Activated naive CD4-positive, alpha-beta T cell treated with anti-CD3 and anti-CD28 coated beads for 36 hours (primary cell): Measurements from ENCODE around the gene CD38. TPM values are rescaled to one million over a fixed set of nuclear protein-coding genes. Genes with fewer than 3 reads are reported as not detected.
"Not testable (repeated sequence)": the region's sequence is repeated elsewhere in the genome, so short reads cannot be mapped to it uniquely, and the experiment has no call there.

ENCODE experiments used
- CTCF ChIA-PET: fragments of 350-600 bp; sonication (Branson Sonifier 250); formaldehyde crosslinking; loops from one replicate; lab custom pipeline; 2021; ENCODE audit warnings: antibody characterized with exemption; lab: Charles Lee
- DNase-seq: peaks from one replicate; pipeline ENCODE4 v3.0.0-alpha.2; 2020
- H3K27ac Mint-ChIP-seq: one replicate; pipeline ENCODE4 v1.8.0; 2021; ENCODE audit warnings: mild to moderate bottlenecking, mixed read lengths
- H3K27me3 Mint-ChIP-seq: one replicate; pipeline ENCODE4 v1.8.0; 2021; ENCODE audit warnings: low read depth, mixed read lengths
- H3K36me3 Mint-ChIP-seq: one replicate; pipeline ENCODE4 v1.8.0; 2021; ENCODE audit warnings: low read depth, mixed read lengths
- H3K4me1 Mint-ChIP-seq: one replicate; pipeline ENCODE4 v1.8.0; 2021; ENCODE audit warnings: low read depth, mixed read lengths
- H3K4me3 Mint-ChIP-seq: one replicate; pipeline ENCODE4 v1.8.0; 2021; ENCODE audit warnings: mild to moderate bottlenecking, moderate library complexity, mixed read lengths
- H3K9me3 Mint-ChIP-seq: one replicate; pipeline ENCODE4 v1.8.0; 2021; ENCODE audit warnings: mixed read lengths
- intact Hi-C: fragments of 100-400 bp; cut with micrococcal nuclease; formaldehyde crosslinking; loops from one replicate; pipeline ENCODE4 v1.15.1; 2023
- total RNA-seq, 2 experiments: library from RNA; stranded (reverse); gene quantifications; one replicate each; pipeline ENCODE4 v1.2.3, GENCODE V29; 2021

Gene CD38
- total RNA-seq, 2 experiments from 2014 or later = 18.5 to 20.0 TPM

- H3K27ac Mint-ChIP-seq = no peak overlapping the region
- H3K9me3 Mint-ChIP-seq = no peaks in the 10 kb centered on the region
- CTCF ChIA-PET = interaction anchor here (0.7 to 1.8 kb wide), 3 partner anchors 20 to 35 kb away, joined by 3 to 5 read pairs (median 5); no protein-coding TSS in a partner anchor
These were observed 70.2 kb downstream of the CD38 start for GRCh38 chr4:15848191-15848842.

GRCh38 chr4:15851969-15852368 is 73.8 kb downstream of the CD38 start:
- no peak overlapping the region for H3K4me3 Mint-ChIP-seq
- DNase-seq = no peak
- intact Hi-C loops = no loop called here

More at GRCh38 chr4:15848191-15848842, 70.2 kb downstream of the CD38 start:
- Mint-ChIP-seq H3K36me3 (peaks cover 20% of the 10 kb centered on the region), H3K4me1 (no peaks in the 10 kb centered on the region), H3K4me3 (no peak overlapping the region), H3K27me3 (no peaks in the 10 kb centered on the region)
- no peak for DNase-seq
- intact Hi-C loops = no loop called here

DNA sequence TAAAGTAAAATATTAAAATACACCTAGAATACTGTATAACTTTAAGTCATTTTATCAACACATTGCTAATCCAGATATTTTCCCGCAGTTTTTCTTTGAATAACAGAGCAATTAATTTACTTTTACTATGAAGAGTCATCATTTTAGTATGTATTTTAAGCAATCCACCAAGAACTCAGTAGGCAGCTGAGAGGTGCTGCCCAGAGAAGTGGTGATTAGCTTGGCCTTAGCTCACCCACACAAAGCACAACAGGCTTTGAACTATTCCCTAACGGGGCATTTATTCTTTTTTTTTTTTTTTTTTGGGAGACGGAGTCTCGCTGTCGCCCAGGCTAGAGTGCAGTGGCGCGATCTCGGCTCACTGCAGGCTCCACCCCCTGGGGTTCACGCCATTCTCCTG is 74.4 kb downstream of the CD38 start:
- Mint-ChIP-seq H3K27ac (no peak overlapping the region), H3K36me3 (peaks cover 19% of the 10 kb centered on the region), H3K4me3 (no peak overlapping the region), H3K9me3 (no peaks in the 10 kb centered on the region), H3K4me1 (no peaks in the 10 kb centered on the region), H3K27me3 (no peaks in the 10 kb centered on the region)
- CTCF ChIA-PET = no interaction called here
- no peak for DNase-seq
- intact Hi-C loops = no loop called here

More at GRCh38 chr4:15851969-15852368, 73.8 kb downstream of the CD38 start:
- Mint-ChIP-seq H3K27me3 (no peaks in the 10 kb centered on the region), H3K27ac (no peak overlapping the region), H3K36me3 (peaks cover 20% of the 10 kb centered on the region), H3K9me3 (no peaks in the 10 kb centered on the region), H3K4me1 (no peaks in the 10 kb centered on the region)
- CTCF ChIA-PET = no interaction called here

- peaks cover 13% of the 10 kb centered on the region for H3K36me3 Mint-ChIP-seq
- no peak for DNase-seq
- H3K27ac Mint-ChIP-seq = no peak overlapping the region
- intact Hi-C loops = no loop called here
- H3K27me3 Mint-ChIP-seq = no peaks in the 10 kb centered on the region
- CTCF ChIA-PET = no interaction called here
- H3K9me3 Mint-ChIP-seq = no peaks in the 10 kb centered on the region
- H3K4me1 Mint-ChIP-seq = no peaks in the 10 kb centered on the region
- no peak overlapping the region for H3K4me3 Mint-ChIP-seq
These were observed 75.2 kb downstream of the CD38 start for GRCh38 chr4:15853345-15853744.

- peaks cover 8% of the 10 kb centered on the region for H3K36me3 Mint-ChIP-seq
- CTCF ChIA-PET = interaction anchor here (1.1 kb wide), 1 partner anchor 145 kb away, joined by 3 read pairs; no protein-coding TSS in a partner anchor
These were observed 77.8 kb downstream of the CD38 start for GRCh38 chr4:15855804-15856475.

DNA sequence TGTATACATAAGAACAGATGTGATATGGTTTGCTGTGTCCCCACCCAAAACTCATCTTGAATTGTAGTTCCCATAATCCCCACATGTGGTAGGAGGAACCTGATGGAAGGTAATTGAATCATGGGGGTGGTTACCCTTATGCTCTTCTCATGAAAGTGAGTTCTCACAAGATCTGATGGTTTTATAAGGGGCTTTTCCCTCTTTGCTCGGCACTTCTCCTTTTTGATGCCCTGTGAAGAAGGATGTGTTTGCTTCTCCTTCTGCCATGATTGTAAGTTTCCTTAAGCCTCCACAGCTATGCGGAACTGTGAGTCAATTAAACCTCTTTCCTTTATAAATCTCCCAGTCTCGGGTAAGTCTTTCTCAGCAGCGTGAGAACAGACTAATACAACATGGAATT is 83.1 kb downstream of the CD38 start:
- H3K4me1 Mint-ChIP-seq, intact Hi-C loops, H3K27me3 Mint-ChIP-seq: not testable (repeated sequence)

More at GRCh38 chr4:15855804-15856475, 77.8 kb downstream of the CD38 start:
- H3K27me3 Mint-ChIP-seq = no peaks in the 10 kb centered on the region
- H3K27ac Mint-ChIP-seq = no peak overlapping the region
- no peaks in the 10 kb centered on the region for H3K9me3 Mint-ChIP-seq
- no peak overlapping the region for H3K4me3 Mint-ChIP-seq
- DNase-seq = no peak
- intact Hi-C loops = no loop called here
- H3K4me1 Mint-ChIP-seq = no peaks in the 10 kb centered on the region

GRCh38 chr4:15864651-15865566 is 86.8 kb downstream of the CD38 start:
- H3K9me3 Mint-ChIP-seq = no peaks in the 10 kb centered on the region
- intact Hi-C loops = loop anchor here (5.0 kb wide), 1 partner anchor 58 kb away; no protein-coding TSS in a partner anchor
- H3K4me1 Mint-ChIP-seq = peaks cover 1% of the 10 kb centered on the region
- CTCF ChIA-PET = no interaction called here
- no peaks in the 10 kb centered on the region for H3K27me3 Mint-ChIP-seq
- no peak overlapping the region for H3K4me3 Mint-ChIP-seq
- no peak for DNase-seq
- no peaks in the 10 kb centered on the region for H3K36me3 Mint-ChIP-seq
- H3K27ac Mint-ChIP-seq = no peak overlapping the region

More for the DNA sequence above, 83.1 kb downstream of the CD38 start:
- H3K27ac Mint-ChIP-seq, H3K4me3 Mint-ChIP-seq, H3K36me3 Mint-ChIP-seq, DNase-seq, H3K9me3 Mint-ChIP-seq, CTCF ChIA-PET: not testable (repeated sequence)

DNA sequence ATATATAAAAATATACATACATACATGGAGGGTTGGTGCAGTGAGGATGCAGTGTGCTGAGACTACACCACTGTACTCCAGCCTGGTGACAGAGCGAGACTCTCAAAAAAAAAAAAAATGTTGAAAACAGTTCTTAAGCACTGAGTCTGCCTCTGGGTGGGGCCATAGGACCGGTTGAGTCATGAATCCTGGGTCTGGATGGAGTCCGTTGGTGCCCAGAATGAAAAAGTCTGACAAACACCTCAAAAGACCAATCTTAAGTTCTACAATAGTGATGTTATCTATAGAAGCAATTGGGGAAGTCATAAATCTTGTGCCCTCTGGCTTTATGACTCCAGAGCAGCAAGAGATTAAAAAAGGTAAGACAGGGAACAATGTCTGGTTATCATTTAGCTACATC is 90.0 kb downstream of the CD38 start:
- Mint-ChIP-seq H3K27me3 (no peaks in the 10 kb centered on the region), H3K27ac (no peak overlapping the region), H3K9me3 (no peaks in the 10 kb centered on the region), H3K4me1 (peaks cover 1% of the 10 kb centered on the region), H3K36me3 (no peaks in the 10 kb centered on the region), H3K4me3 (no peak overlapping the region)
- DNase-seq = peak; percentile 35
- intact Hi-C loops = loop anchor here (5.0 kb wide), 1 partner anchor 61 kb away; no protein-coding TSS in a partner anchor
- CTCF ChIA-PET = interaction anchor here (0.6 to 0.8 kb wide), 3 partner anchors 19 to 436 kb away, joined by 4 to 7 read pairs (median 5); no protein-coding TSS in a partner anchor

DNA sequence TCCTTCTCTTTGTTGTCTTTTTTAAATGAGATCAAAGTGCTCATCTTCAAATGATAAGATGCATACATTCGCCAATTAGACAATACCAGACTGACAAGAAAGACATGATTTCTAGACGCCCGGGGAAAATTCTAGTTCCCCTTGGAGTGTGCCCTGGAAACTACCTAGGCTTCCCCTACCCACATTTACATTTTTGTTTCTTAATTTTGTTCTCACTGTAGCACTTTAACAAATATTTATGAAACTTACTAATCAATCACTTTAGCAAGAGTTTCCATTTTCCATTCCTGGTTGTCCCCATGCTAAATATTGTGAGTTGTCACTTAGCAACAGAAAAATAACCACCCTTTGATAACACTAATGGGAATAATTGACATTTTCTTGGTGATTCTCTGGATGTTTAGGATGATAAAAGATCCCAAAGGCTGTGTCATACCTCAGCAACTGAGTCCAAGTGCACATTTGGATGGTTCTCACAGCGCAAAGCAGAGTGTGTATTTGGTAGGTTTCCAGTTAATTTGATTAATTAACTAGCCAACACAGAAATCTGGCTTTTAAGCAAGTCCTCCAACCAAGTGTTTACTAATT is 90.8 kb downstream of the CD38 start:
- Mint-ChIP-seq H3K9me3 (no peaks in the 10 kb centered on the region), H3K36me3 (no peaks in the 10 kb centered on the region), H3K4me1 (peaks cover 1% of the 10 kb centered on the region), H3K27me3 (no peaks in the 10 kb centered on the region), H3K4me3 (no peak overlapping the region), H3K27ac (no peak overlapping the region)
- CTCF ChIA-PET = interaction anchor here (0.8 kb wide), 2 partner anchors 20 to 85 kb away, joined by 5 to 7 read pairs; no protein-coding TSS in a partner anchor
- intact Hi-C loops = loop anchor here (5.0 kb wide), 1 partner anchor 62 kb away; no protein-coding TSS in a partner anchor
- DNase-seq = no peak

- DNase-seq = no peak
- Mint-ChIP-seq H3K36me3 (no peaks in the 10 kb centered on the region), H3K27ac (no peak overlapping the region), H3K4me1 (peaks cover 1% of the 10 kb centered on the region), H3K27me3 (no peaks in the 10 kb centered on the region), H3K9me3 (no peaks in the 10 kb centered on the region), H3K4me3 (no peak overlapping the region)
- CTCF ChIA-PET = interaction anchor here (1.4 to 2.1 kb wide), 2 partner anchors 12 to 86 kb away, joined by 5 to 10 read pairs; no protein-coding TSS in a partner anchor
- intact Hi-C loops = no loop called here
These were observed 92.0 kb downstream of the CD38 start for GRCh38 chr4:15870079-15870478.

GRCh38 chr4:15870921-15871664 is 93.0 kb downstream of the CD38 start:
- Mint-ChIP-seq H3K9me3 (no peaks in the 10 kb centered on the region), H3K27ac (no peak overlapping the region), H3K27me3 (no peaks in the 10 kb centered on the region), H3K4me1 (peaks cover 1% of the 10 kb centered on the region), H3K36me3 (no peaks in the 10 kb centered on the region), H3K4me3 (no peak overlapping the region)
- intact Hi-C loops = no loop called here
- DNase-seq = no peak
- CTCF ChIA-PET = interaction anchor here (1.4 to 2.1 kb wide), 2 partner anchors 11 to 85 kb away, joined by 5 to 10 read pairs; no protein-coding TSS in a partner anchor
